Transverse colon (tissue), 3 donors: Measurements from ENCODE around the gene ADM.

Experiments used
- EP300 ChIP-seq: sonication (generic); formaldehyde crosslinking; IDR thresholded peaks from one replicate; pipeline ENCODE4 v1.6.1; 2017; ENCODE audit warnings: antibody characterized with exemption, low read depth
- POLR2A ChIP-seq: fragments of 450-650 bp; IDR thresholded peaks from one replicate; pipeline ENCODE4 v1.6.1; 2016; ENCODE audit warnings: antibody characterized with exemption, mild to moderate bottlenecking, moderate library complexity
- TF ChIP-seq, protein P1 (sequence below), 5 experiments: fragments of 200-600 bp in 3 of 5; fragments of 450-650 bp in 2 of 5; sonication (generic) in 3 of 5; IDR thresholded peaks; 1 replicate in 2 of 5; 2 replicates in 3 of 5; pipeline ENCODE4 v1.5.1; 2016 to 2017; ENCODE audit warnings: antibody characterized with exemption in 5 of 5, inconsistent platforms in 3 of 5, mild to moderate bottlenecking in 2 of 5, moderate library complexity in 1 of 5

DNA sequence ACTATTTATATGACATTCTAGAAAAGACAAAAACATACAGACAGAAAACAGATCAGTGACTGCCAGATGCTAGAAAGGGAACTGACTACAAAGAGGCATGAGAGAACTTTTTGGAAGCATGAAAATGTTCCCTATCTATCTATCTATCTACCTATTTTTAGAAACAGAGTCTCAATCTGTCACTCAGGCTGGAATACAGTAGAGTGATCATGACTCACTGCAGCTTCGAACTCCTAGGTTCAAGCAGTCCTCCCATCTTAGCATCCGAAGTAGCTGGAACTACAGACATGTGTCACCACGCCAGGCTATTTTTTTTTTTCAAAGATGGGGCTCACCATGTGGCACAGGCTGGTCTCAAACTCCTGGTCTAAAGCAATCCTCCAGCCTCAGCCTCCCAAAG, 17.7 kb upstream of the ADM start:
- TF ChIP-seq POLR2A (no peak), EP300 (no peak)
- TF ChIP-seq, protein P1, sequence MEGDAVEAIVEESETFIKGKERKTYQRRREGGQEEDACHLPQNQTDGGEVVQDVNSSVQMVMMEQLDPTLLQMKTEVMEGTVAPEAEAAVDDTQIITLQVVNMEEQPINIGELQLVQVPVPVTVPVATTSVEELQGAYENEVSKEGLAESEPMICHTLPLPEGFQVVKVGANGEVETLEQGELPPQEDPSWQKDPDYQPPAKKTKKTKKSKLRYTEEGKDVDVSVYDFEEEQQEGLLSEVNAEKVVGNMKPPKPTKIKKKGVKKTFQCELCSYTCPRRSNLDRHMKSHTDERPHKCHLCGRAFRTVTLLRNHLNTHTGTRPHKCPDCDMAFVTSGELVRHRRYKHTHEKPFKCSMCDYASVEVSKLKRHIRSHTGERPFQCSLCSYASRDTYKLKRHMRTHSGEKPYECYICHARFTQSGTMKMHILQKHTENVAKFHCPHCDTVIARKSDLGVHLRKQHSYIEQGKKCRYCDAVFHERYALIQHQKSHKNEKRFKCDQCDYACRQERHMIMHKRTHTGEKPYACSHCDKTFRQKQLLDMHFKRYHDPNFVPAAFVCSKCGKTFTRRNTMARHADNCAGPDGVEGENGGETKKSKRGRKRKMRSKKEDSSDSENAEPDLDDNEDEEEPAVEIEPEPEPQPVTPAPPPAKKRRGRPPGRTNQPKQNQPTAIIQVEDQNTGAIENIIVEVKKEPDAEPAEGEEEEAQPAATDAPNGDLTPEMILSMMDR (IDR thresholded peaks at IDR 0.05): no peak
